Effector memory CD4-positive, alpha-beta T cell (primary cell): Measurements from ENCODE around the gene AFF1.

Experiments used
- DNase-seq, 3 donors: peaks; one replicate each; pipeline ENCODE4 v3.0.0-alpha.2; 2020
- H3K27ac ChIP-seq: 2 replicates; pipeline ENCODE4 v1.7.0; 2013; ENCODE audit warnings: mild to moderate bottlenecking, low read length, moderate library complexity; ENCODE audit not compliant: insufficient read depth, poor library complexity, severe bottlenecking
- H3K27me3 ChIP-seq: replicated peaks from 2 replicates; pipeline ENCODE4 v1.7.0; 2013; ENCODE audit warnings: mild to moderate bottlenecking, low read length; ENCODE audit not compliant: insufficient read depth, control insufficient read depth, poor library complexity, severe bottlenecking
- H3K36me3 ChIP-seq: 2 replicates; pipeline ENCODE4 v1.7.0; 2013; ENCODE audit warnings: mild to moderate bottlenecking, low read length, moderate library complexity; ENCODE audit not compliant: control insufficient read depth, insufficient read depth
- H3K4me1 ChIP-seq: 2 replicates; pipeline ENCODE4 v1.7.0; 2013; ENCODE audit warnings: low read length, mild to moderate bottlenecking; ENCODE audit not compliant: control insufficient read depth, insufficient read depth, poor library complexity, severe bottlenecking
- H3K4me3 ChIP-seq: 2 replicates; pipeline ENCODE4 v1.7.0; 2013; ENCODE audit warnings: low read length, low read depth, mild to moderate bottlenecking; ENCODE audit not compliant: insufficient read depth, poor library complexity, severe bottlenecking
- H3K9me3 ChIP-seq: 2 replicates; pipeline ENCODE4 v1.7.0; 2013; ENCODE audit warnings: mild to moderate bottlenecking, low read length, moderate library complexity; ENCODE audit not compliant: control insufficient read depth

The AFF1 gene

DNA sequence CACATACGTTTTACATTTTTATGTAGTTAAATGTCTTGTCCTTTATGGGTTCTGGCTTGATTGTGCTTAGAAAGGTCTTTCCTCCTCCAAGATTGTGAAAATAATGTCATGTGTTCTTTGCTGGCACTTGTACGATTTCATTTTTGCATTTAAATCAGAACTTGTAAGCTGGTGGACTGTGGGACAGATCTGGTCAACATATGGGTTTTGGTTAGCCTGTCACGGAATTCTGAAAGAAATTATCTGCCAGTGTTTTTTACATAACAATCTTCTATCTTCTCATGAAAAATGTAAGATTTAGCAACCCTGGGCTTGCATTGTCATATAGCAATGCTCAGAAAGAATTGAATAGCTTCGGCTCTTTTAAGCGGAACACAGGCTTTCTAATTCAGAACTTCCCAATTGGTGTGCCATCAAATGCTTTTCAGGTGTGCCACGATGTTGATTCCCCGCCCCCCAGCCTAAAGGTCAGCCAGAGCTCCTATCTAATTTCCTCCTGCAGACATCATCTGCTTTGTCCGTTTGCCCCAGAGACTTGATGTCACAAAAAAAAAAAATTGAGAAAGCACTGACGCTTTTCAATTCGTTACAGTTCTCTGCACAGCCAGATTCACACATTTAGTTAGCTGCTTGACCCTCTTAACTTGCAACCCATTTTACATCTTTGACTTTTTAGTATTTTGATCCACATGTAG lies 16.2 kb downstream of the AFF1 start:
- no peak overlapping the region for H3K27ac ChIP-seq
- no peak overlapping the region for H3K4me3 ChIP-seq
- H3K4me1 ChIP-seq: peaks cover 9% of the 10 kb centered on the region
- peaks cover 4% of the 10 kb centered on the region for H3K36me3 ChIP-seq
- no peaks in the 10 kb centered on the region for H3K9me3 ChIP-seq
- DNase-seq: no peak
- H3K27me3 ChIP-seq: no peaks in the 10 kb centered on the region

DNA sequence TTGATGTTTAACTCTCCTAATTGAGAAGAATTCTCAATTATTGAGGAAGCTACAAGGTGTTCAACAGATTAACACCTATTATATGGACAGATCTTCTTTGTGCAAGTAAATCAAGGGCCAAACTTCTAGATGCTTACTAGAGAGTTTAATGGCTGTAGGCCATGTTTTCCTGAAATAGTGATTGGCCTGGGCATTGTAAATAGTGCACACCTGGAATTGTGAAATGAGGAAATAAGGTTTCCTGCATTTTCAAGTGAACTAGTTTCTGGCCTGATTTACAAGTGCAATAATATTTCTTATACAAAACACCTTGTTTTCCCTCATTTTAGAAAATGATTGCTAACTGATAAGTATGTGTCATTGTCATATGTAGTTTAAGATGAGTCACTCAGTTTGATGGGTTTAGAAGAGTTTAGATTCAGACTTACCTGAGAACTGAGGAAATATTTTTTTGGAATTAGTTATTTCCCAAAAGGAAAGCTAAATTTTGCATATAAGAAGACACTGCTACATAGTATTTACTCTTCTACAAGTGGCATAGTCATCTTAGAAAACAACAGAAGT lies 21.2 kb downstream of the AFF1 start:
- Histone ChIP-seq H3K4me3 (no peak overlapping the region), H3K27me3 (no peaks in the 10 kb centered on the region), H3K27ac (no peak overlapping the region), H3K36me3 (peaks cover 4% of the 10 kb centered on the region), H3K9me3 (no peaks in the 10 kb centered on the region), H3K4me1 (no peaks in the 10 kb centered on the region)
- DNase-seq: no peak

DNA sequence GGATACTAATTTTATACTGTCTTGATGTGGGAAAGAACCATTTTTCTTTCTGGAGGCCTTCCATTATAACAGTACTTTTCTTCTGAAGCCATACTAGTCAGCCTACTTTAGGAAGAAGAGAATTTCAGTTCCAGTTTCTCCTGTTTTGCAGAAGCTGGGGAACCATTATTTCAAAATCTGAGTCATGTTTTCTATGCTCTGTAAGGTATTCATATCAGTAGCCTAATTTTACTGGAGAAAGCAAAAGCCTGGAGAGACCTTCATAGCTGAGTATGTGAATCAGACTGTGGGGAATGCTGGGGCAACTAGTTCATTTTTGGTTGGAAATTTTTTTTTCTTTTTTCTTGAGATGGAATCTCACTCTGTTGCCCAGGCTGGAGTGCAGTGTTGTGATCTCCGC lies 22.4 kb downstream of the AFF1 start:
- DNase-seq: no peak
- H3K4me1 ChIP-seq: no peaks in the 10 kb centered on the region
- peaks cover 5% of the 10 kb centered on the region for H3K36me3 ChIP-seq
- no peaks in the 10 kb centered on the region for H3K9me3 ChIP-seq
- no peaks in the 10 kb centered on the region for H3K27me3 ChIP-seq
- no peak overlapping the region for H3K4me3 ChIP-seq
- no peak overlapping the region for H3K27ac ChIP-seq

DNA sequence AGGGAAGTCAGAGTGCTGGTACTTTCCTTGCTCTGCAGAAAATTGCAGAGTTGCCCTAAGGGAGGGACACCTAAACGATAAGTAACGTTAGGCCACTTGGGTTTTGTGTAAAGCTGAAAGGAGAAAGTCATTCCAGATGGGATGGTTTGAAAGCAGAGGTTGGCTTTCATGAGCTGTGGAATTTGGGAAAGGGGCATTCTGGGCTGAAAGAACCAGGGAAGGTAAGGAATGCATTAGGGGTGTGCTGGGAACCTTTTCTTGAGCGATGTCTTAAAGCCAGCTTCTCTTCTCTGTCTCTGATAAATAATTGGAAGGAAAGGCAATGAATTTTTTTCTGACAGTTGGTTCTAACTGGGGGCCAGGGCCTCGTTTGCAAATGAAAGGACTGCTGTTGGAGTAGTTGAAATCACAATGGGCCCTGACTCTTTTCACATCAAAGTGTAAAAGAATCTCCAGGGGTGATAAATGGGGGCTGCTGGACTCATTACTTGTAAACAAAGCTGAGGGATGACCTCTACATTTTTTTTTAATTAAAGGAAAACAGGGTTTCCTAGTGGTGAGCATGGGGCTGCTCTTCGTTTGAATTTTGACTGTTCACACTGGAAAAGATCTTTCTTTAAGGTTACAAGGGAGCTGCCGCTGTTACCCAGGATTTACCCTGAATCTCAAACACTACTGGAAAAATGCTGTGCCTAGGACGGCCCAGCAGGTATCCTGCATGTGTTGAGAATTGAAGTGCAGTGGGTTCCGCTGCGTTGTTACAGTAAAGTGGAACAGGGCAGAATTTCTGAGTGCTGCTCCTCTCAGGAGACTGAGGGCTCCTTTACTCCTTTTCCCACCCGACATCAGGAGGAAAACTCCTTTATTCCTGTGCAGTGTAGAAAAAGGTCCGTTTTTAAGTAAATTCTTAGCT lies 25.0 kb downstream of the AFF1 start:
- no peak for DNase-seq
- Histone ChIP-seq H3K27ac (no peak overlapping the region), H3K4me1 (no peaks in the 10 kb centered on the region)

DNA sequence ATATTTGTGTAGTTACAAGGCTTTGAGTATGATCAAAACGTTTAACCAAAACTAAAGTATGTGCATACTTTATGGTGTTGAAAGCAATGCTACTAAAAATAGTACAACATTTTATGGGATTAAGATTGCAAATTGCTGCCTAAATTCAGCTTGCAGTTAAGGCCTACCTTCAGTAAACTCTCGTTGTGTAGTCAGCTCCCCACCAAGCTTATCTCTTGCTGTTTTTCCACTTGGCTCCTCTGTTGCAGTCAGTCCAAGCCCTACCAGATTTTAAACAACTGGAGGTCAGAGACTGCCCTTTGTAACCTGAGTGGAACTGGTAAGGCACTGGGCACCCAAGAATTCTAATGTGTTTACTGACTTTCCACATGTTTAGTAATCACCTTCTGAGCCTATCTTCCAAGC lies 25.7 kb downstream of the AFF1 start:
- H3K27ac ChIP-seq: no peak overlapping the region

More for the DNA sequence above, 25.0 kb downstream of the AFF1 start:
- peaks cover 5% of the 10 kb centered on the region for H3K36me3 ChIP-seq
- no peaks in the 10 kb centered on the region for H3K9me3 ChIP-seq
- no peaks in the 10 kb centered on the region for H3K27me3 ChIP-seq
- H3K4me3 ChIP-seq: no peak overlapping the region

DNA sequence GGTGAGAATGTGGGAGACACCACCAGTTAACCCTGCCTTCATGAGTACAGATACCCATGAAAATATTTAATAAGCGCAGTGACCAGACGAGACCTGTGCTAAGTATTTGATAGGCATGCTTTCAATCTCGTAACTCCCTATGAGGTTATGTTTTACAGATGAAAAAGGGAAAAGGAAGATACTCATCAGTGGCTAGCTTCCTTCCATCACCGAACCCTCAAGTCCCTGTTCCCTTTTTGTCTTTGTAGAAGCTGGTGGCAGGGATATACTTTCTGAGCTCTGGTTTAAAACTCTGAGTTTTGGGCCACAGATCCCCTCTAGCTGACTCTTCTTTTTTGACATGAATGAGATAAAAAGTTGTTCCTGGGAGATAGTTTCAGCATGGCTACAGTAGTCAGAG lies 26.3 kb downstream of the AFF1 start:
- H3K4me1 ChIP-seq: no peaks in the 10 kb centered on the region
- H3K27me3 ChIP-seq: no peaks in the 10 kb centered on the region
- H3K36me3 ChIP-seq: peaks cover 5% of the 10 kb centered on the region
- no peak for DNase-seq
- no peak overlapping the region for H3K4me3 ChIP-seq
- H3K9me3 ChIP-seq: no peaks in the 10 kb centered on the region
- H3K27ac ChIP-seq: no peak overlapping the region

More for the DNA sequence above, 25.7 kb downstream of the AFF1 start:
- Histone ChIP-seq H3K36me3 (peaks cover 5% of the 10 kb centered on the region), H3K9me3 (no peaks in the 10 kb centered on the region), H3K27me3 (no peaks in the 10 kb centered on the region), H3K4me3 (no peak overlapping the region), H3K4me1 (no peaks in the 10 kb centered on the region)
- DNase-seq: no peak

DNA sequence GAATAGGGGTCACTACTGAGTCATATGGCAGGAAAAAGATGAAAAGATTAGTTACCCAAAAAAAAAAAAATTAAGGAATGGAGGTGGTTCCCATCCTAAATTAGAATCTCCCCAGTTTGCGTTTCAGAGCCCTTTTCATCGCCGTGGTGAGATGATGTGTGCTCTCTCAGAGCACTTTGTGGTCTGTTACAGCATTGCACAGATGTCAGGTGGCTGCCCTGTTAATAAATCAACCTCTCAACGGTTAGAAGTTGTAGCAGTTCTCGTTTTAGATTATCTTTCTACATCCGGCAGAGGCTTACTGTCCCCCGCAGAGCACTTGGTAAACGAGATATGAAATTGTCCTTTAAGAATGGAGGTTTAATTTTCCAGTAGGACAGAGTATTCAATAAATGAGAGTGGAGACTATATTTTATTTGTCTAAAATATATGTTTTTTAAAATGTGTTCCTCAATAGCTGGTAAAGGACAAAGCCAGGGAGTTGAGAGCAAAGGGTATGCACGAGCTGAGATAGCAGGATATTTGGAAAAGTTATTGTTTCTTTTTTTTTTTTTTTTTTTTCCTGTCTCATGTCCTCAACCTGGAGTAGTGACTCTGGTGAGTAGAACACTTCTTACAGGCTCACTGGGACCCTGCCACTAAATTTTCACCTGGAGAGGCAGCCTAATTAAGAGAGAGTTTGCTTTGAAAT lies 26.9 kb downstream of the AFF1 start:
- no peaks in the 10 kb centered on the region for H3K4me1 ChIP-seq
- no peak overlapping the region for H3K27ac ChIP-seq
- H3K4me3 ChIP-seq: no peak overlapping the region
- DNase-seq: no peak
- H3K36me3 ChIP-seq: peaks cover 5% of the 10 kb centered on the region
- H3K27me3 ChIP-seq: no peaks in the 10 kb centered on the region
- no peaks in the 10 kb centered on the region for H3K9me3 ChIP-seq

DNA sequence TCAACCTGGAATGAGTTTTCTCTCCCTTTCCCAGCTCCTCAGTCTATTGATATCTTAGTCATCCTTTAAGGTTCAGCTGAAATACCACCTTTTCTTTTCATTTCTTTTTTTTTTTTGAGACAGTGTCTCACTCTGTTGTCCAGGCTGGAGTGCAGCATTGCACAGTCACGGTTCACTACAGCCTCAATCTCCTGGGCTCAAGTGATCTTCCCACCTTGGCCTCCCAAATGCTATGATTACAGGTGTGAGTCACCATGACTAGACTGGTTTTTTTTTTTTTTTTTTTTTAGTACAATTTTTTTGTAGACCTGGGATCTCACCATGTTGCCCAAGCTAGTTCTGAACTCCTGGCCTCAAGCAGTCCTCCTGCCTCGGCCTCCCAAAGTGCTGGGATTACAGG lies 28.9 kb downstream of the AFF1 start:
- Histone ChIP-seq H3K27me3 (no peaks in the 10 kb centered on the region), H3K36me3 (peaks cover 5% of the 10 kb centered on the region), H3K27ac (no peak overlapping the region), H3K4me1 (no peaks in the 10 kb centered on the region), H3K9me3 (no peaks in the 10 kb centered on the region), H3K4me3 (no peak overlapping the region)
- DNase-seq: no peak

DNA sequence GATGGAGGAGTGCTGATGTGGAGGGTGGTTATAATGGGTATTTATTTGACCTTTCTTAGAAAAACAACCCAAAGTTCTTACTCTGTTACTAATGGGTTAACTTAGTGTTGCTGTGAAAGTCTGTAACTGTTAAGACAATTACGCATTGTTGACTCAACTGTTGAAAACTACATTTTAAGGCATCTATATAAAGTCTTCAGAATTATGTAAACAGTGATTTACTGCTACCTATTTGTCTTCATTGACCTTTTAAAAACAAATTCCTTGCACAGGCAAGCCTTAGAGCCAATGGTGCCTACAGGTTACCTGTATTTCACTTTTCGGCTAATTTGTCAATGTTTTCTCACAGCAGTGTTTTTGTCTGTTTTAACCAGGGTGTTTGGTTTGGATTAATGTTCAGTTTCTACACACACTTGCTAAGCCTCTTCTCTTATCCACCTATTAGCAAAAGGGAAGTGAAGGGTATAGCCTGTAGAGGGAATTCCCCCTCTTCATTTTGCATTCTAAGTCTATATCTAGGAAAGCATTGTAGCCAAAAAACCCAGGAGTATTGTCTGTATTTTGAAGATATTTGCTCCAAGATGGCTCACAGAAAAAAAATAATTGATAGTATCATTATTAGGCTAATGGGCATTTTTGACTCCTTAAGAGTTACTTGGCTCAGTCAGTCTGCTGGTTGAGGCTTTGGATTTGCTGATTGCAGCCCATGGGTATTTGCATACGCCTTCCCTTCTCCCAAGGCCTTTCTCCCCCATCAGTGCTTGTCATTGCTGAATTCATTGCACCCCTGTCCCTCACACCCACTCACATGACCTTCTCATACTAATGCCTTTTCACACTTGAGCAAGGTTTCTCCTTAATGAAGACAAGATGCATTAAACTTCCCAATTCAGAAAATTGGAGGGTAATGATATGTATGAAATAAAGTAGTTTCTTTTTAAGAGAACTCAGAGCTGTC lies 30.5 kb downstream of the AFF1 start:
- no peaks in the 10 kb centered on the region for H3K27me3 ChIP-seq
- H3K27ac ChIP-seq: no peak overlapping the region
- no peaks in the 10 kb centered on the region for H3K9me3 ChIP-seq
- DNase-seq: no peak
- H3K4me1 ChIP-seq: no peaks in the 10 kb centered on the region
- H3K36me3 ChIP-seq: peaks cover 5% of the 10 kb centered on the region
- no peak overlapping the region for H3K4me3 ChIP-seq
